GM18517 (cell line): ENCODE measurements around the gene FOXN1.

Experiments
- ATAC-seq: cut with Tn5 transposase; IDR thresholded peaks from one replicate; pipeline ENCODE4 v1.9.1; 2021; ENCODE audit warnings: mild to moderate bottlenecking, moderate library complexity; ENCODE audit not compliant: unreplicated experiment

FOXN1 gene

DNA sequence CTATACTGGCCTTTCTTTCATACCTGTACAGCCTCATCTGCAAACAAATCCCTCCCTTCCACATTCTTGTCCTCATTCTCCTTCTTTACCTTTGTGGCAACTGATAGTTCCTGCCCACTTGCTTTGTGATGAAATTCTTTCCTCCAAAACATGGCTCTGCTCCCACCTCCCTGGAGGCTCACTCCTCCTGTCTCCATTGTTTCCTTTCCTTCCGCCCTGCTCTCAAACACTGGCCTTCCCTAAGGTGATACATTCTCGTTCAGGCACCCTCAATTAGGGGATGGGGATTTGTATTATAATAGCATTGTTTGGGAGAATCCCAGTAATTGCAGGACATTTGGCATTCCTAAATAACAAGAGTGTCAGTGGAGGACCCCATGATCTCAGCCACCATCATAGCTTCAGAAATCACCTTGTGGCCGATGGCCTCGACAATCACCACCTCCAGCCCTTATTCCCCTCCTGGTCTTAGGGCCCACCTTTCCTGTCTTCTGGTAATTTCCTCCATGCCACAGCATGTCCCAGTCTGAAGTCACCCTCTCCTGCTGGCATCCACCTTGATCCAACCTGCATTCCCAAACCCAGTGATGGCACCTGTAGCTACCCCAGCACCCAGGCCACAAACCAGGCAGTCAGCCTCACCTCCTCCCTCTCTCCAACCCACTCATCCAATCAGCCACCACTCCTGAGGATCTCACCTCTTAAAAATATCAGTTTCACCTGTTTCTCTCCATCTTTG is 38.4 kb downstream of the FOXN1 start:
- no peak for ATAC-seq

DNA sequence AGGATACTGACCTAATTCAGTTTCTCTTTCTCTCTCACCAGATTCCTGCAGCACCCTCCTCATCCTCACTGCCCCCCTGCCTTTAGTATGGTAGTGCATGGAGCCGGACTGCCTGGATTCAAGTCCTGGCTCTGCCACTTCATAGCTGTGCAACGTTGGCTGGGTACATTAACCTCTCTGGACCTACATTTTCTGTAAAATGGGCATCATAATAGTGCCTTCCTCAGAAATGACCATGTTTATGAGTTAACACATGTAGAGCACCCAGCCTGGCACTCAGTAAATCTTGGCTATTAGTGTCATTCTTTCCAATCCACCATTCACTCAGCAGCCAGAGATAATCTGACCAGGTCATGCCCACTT is 39.0 kb downstream of the FOXN1 start:
- no peak for ATAC-seq

DNA sequence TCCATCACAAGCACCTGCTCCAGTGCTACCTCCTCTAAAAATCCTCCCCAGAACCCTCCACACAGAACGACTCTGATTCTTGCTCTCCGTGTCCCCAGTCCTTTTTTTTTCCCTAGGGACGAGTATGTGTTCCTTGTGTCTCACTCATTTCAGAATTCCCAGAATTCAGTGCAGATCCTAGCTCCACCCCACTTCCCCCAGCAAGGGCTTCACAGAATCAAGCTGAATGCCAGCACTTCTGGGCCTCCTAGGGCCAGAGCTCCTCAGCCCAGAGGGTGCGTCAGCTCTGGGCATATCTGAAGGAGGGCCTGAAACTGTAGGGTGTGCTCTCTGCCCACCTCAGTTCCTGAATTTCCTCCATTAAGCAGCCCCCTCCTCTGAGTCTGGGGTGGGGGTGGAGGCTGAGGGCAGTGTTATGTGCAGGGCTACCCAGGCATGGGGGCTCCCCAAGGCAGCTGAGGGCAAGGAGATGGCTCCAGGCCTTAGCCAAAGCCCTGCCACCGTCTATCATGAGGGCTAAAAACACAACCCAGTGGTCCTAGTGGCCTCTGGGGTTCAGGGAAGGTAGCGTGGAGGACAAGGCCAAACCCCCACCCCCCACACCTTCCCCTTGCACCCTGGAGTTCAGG is 39.8 kb downstream of the FOXN1 start:
- no peak for ATAC-seq

DNA sequence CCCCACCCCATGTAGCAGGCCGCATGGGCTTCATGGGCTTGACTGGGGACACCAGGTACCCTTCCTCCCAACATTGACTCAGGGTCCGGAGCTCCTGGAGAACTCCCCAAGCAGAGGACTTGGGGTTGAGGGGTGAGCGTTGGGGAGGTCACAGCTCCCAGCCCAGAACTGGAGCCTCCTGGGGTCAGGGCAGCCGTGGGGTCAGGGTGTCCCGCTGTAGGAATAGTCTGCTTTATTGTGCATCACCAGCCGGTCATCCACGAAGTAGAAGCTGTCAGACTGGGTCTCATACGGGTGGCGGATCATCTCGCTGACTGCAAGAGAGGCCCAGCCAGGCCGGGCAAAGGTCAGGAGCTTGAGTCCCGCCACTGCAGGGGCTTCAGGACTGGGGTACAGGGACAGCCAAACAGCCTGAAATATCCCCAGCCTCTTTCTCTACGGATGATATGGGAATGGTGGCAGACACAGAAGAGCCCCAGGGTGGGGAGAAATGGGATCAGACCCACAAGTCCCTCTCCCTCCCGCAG is 41.0 kb downstream of the FOXN1 start:
- ATAC-seq = no peak

DNA sequence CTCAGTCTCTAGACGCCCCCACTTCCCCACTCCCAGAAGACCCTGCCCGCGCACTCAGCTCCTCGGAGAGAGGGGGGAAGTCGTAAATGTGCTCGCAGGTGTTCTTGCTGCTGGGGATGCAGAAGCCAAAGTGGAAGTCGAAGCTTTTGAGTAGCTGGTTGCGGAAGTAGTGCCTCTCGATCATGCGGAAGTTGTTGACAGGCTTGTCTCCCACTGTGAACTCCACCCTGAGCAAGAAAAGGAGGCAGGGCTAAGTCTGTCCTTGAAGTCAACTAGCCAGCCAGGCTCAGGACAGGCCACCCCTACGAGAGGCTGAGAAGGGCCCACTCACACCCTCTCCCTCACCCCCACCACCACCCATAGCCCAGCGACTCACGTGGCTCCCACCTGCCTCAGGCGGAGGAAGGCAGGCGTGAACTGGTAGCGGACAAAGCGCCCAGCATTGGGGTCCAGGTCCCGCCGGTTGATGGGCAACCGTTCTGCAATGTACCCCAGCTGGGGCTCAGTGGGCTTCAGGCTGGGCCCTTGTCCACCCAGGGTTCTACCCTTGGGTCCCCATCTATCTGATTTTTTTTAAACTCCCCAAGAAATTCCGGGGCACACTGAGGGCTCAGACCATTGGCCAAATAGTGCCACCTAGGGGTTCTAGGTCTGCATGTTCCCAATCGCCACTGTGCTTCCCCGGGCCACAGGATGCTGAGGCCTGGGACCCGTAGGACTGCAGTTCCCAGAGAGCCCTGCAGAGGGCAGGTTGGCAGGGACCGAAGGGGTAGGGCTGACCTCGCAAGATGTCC is 41.7 kb downstream of the FOXN1 start:
- no peak for ATAC-seq

DNA sequence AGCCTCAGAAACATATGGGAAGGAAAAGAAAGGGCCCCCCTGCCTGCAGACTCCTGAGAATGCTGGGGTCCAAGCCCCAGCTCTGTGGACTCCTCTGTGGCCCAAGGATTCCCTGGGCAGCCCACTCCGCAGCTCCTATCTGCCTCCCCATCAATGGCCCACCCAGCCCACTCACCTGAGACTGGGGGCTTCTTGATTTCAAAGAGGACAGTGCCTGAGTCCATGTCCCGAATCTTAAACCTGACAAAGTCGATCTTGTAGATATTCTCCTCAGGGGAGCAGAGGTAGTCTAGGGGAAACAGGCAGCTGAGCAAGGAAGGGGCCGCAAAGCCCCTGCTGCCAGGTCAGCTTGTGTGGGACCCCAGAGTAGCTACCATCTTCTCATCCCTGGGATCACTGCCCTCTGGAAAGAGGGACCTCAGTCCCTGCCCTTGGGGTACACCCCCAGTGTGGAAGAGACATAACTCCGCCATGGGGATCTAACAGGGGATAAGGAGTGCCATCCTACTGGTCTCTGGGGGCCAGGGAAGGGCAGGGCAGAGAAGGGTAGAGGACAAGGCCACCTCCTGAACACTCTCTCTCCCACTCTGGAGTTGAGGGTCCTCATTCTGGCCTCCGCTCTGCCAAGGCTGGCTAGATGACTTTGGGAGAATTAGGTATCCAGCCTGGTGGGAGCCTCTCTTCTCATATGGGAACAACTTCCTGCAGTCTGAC is 42.4 kb downstream of the FOXN1 start:
- no peak for ATAC-seq

DNA sequence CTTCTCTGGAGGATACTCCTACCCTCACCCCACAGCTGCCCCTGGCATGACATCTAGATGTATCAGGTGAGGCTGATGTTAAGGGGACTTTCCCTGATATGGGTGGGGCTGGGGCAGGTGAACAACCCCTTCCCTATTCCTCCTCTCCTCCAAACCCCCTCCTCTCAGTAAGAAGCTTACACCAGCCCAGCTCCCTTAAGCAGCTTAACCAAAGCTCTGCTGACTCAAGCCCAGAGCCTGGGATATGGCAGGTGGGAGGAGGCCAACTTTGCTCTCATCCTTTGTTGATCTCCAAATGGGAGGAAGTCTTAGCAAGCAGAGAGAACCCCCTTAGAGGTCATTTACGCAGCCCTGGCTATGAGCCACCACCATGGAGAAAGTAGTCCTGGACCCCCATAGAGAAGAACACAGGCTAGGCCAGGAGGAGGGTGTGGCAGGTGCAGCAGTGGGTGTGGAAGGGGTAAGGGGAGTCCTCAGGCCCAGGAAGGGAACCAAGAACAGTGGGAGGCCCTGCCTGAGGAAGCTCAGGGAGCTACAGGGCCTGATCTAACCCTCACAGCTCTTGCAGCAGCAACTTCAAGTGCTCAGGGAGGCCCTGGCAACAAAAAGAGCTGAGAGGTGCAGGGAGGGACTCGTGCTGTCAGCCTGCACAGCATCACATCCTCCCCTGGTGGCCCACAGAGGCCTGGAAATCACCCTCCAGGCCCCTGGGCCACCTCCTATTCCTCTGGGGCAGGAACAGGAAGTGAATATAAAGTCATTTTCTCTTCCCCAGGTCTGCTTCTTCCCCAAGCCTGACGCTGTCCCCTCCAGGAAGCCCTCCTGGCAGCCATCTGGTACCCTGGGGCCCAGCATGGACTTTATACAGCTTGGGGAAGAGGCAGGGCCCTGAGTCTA is 43.3 kb downstream of the FOXN1 start:
- no peak for ATAC-seq

DNA sequence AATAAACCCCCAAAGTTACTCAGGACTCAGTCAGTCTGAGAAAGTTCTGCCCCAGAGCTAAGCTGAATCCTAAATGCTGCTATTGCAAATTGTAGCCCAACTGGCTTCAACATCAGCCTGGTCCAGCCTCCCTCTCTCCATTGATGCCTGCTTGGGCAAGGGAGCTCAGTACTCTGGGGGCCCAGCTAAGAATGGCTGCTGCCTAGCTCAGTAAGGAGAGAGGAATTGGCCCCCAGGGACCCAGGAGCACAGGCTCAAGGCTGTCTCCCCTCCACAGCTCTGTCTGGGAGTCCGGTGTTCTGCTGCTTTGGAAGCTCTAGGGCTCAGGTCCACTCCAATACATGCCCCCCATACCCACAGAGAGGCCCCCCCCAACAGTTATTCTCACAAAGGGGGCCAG is 44.7 kb downstream of the FOXN1 start:
- ATAC-seq = no peak

DNA sequence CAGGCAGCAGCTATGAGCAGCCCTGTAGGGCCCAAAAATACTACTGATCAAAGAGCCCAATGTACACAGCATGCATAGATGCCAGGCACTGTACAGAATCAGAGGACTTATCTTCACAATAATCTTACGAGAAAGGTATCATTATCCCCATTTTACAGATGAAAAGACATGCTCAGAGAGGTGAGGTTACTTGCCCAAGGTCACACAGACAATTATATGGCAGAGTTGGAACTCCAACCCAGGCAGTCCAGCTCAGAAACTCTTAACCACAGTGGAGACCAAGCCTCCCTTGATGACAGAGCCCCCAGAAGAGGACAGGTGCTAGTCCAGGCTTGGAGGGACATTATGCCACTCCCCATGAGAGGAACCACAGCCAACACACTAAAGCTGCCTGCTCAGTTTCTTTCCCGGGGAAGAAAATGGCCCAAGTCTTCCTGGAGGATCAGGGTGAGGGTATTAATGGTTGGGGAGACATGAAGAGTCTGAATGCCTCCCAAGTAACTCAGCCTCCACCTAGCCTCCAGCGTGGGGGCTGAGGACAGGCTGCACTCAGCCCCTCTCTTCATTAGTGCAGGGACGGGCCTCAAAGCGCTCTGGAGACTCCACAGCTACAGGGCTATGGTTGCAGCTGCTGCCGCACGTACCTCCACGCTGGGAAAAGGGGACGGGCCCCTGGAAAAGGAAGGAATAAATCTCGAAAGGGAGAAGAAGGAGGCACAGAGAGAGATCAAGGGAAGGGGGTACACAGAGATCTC is 45.5 kb downstream of the FOXN1 start:
- no peak for ATAC-seq

DNA sequence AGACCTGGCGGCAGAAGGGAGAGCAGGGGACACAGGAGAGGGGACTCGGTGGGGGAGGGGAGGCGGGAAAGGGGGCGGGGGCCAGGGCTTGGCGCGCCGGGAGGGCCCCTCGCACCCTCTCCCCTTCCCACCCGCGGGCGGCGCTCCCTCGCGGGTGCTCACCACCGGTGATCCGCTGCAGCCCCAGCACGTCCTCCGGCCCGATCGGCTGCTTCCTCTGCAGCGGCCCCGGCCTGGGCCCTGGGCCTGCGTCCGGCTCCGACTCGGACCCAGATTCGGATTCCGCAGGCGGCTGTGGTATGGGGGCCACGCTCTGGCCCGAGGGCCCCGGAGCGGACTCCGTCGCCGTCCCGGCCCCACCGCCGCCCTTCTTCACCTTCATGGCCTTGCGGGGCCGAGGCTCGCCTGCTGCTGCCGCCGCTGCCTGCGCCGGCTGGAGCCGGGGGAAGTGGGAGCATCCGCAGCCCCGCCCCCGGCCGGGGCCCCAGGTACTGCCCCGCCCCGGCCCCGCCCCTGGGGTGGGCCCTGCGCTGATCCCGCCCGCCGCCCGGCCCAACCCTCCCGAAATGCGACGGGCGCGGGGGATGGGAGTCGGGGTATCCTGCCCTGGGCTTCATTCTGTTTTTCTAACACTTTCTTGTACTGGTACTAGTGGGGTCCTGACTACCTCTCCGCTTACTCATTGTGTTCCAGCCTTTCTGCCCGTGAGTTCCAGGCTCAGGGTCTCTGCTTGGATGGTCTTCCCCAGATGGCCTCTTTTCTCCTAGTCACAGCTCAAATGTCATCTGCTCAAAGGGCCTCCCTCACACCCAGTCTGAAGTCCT is 46.2 kb downstream of the FOXN1 start, which contains the start of gene UNC119:
UNC119 (minus strand) TSS at position 449 of the 824 bp plus-strand sequence; CDS start at position 382, 67 bp downstream.
- ATAC-seq = peak; percentile 46

DNA sequence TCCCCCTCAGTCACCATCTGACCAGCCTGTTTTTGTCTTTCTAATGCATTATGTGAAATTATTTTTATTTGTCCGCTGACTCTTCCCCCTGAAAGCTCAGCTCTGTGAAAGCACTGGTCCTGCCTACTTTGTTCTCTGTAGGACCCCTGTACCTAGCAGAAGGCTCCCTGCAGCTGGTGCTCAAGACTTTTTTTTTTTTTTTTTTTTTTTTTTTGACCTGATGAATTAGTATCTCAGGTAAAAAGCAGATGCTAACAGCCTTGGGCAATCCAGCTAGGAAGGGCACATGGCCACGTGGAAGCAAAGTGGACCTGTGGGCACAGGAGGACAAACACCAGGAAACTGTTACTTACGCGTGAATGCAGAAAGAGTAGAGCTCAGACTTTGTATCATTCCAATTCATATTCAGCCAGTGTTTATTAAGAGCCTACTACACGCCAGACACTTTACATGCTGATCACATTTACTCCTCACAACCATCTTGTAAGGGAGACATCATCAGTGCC is 46.9 kb downstream of the FOXN1 start:
- no peak for ATAC-seq

DNA sequence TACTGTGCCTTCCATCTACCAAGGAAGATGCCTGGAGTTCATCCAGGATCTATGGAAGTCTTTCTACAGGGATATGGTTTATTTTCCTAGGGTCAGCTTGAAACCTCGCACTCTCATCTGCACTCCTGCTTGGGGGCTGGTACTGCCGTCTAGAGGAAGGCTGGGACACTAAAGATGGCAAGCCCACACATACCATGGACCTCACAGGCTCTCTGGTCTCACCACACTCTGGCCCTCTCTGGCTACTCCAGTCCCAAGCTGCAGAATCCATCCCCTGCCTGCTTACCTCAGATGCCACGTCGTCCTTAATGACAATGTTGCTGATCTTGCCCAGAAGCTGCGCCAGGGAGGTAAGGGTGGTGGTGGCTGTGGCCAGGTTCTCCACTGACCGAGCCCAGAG is 48.4 kb downstream of the FOXN1 start:
- no peak for ATAC-seq

DNA sequence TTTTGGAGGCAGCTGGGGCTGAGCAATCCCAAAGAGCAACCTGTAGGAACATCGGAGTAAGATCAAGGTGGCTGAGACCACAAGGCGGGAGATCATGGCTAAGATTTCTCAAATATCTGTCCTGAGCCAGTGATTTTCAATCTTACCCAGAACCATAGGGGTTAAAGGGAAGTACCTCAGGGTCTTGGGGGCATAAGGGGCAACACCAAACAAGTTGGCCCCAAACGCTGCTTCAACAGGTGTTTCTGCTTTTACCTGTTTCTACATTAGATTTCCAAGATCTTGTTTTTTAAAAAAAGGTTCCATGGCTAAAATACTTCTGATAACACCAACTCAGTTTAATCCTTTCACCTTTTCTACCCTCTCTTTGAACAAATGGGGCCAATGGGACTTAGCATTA is 48.9 kb downstream of the FOXN1 start:
- no peak for ATAC-seq

DNA sequence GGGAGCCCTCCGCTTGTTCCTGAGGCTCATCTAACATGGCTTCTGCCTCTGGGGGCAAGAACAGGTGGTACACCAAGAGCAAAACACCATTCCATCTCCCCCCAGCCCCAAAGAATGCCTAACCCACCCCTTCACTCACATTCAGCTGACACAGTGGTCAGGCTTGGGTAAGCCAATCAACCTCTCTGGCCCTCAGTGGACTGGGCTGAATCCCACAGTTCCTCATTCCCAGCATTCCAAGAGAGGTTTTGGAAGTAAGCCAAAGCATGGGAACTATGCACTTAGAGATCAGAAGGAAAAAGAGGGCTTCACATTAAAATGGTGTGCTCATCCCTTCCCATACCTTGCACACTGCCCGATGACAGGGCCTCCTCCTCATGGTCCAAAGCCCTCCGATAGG is 57.3 kb downstream of the FOXN1 start:
- ATAC-seq = no peak

DNA sequence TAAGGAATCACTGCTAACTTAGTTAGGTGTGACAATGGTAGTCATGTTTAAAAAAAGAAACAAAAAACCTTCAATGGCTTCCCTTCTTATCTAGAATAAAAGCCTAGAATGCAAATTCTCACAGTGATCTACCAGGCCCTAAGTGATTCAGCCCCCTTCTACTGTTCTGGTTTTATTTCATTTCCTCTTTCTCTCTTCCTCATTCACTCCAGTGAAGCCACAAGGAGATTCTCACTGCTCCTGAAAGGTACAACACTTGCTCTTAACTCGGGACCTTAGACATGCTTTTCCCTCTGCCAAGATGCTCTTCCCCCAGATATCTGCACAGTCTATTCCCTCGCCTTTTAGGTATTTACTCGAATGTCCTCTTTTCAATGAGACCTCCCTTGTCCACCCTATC is 61.5 kb downstream of the FOXN1 start:
- ATAC-seq = peak; percentile 44

DNA sequence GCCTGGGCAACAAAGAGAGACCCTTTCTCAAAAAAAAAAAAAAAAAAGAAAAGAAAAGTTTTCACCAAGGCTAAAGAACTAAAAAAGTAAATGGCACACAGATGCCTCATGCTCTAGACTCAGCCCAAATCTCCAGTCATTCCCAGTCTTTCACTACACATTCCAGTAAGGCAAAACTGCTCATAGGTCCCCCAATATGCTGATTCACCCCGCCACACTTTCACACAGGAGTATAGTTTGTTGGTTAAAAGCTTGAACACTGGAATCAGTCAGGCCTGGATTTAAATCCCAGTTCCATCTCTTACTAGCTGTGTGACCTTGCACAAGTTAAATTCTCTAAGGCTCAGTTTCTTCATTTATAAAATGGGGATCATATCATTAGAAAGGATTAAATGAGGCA is 63.3 kb downstream of the FOXN1 start:
- no peak for ATAC-seq

DNA sequence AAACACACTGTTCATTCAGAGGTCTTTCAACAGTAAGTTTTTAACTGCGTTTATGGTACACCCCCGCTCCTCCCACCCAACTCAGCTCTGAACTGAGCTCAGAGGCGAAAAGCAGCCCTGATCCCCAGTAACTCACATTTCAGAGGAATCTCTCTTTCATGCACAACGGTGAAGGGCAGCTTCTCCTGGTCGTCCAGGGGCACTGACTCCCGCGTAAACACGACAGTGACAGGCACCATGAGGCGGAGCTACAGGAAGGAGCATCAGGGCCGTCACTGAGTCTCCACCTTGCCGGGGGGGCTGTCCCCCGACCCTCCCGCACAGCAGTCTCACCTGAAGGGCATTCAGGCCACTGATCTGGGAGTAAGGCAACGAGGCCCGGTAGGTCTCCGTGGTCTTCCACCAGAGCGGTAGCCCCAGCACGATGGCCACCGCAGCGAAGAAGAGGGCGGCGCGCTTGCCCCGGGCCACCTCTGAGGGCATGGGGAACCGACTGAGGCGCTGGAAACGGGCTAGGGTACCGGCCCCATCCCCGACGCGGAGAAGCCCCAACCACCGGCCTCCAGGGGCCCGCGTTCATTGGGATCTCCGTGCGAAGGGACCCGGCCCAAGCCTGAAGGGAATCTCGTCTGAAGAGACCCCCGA is 64.7 kb downstream of the FOXN1 start:
- ATAC-seq = peak; percentile 21
